ENCODE results near the gene CFAP44.

DNA sequence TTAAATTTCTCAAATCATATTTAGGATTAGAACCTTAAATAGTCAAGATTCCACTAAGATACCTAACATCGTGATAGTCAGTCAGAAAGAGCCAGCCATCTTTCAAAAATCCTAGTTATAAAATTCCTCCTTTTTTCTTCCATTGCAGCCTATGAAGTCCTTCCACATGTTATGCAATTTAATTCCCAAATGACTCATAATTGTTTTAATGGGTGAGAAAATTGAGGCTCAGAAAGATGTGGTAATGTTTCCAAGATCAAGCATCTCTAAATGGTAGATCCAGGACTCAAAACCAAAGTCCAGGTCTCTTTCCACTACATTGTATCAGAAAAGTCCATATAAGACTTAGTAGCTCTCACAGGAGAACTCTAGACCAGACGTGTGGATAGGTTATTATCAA, 9.5 kb downstream of the CFAP44 start:
- TF ChIP-seq, protein P1, sequence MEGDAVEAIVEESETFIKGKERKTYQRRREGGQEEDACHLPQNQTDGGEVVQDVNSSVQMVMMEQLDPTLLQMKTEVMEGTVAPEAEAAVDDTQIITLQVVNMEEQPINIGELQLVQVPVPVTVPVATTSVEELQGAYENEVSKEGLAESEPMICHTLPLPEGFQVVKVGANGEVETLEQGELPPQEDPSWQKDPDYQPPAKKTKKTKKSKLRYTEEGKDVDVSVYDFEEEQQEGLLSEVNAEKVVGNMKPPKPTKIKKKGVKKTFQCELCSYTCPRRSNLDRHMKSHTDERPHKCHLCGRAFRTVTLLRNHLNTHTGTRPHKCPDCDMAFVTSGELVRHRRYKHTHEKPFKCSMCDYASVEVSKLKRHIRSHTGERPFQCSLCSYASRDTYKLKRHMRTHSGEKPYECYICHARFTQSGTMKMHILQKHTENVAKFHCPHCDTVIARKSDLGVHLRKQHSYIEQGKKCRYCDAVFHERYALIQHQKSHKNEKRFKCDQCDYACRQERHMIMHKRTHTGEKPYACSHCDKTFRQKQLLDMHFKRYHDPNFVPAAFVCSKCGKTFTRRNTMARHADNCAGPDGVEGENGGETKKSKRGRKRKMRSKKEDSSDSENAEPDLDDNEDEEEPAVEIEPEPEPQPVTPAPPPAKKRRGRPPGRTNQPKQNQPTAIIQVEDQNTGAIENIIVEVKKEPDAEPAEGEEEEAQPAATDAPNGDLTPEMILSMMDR (conservative IDR thresholded peaks at IDR 0.05; ENCODE audit: low read length): no peak
- no peak for TF ChIP-seq EZH2phosphoT487 (IDR thresholded peaks at IDR 0.05; ENCODE audit: borderline replicate concordance, low read depth, low read length)
